NCI-H748 (cell line): Measurements from ENCODE around the gene CREB3L2.

ENCODE experiments used
- DNase-seq: peaks from one replicate; lab custom pipeline; 2025; ENCODE audit not compliant: unreplicated experiment; lab: John Stamatoyannopoulos, UW

The CREB3L2 gene

DNA sequence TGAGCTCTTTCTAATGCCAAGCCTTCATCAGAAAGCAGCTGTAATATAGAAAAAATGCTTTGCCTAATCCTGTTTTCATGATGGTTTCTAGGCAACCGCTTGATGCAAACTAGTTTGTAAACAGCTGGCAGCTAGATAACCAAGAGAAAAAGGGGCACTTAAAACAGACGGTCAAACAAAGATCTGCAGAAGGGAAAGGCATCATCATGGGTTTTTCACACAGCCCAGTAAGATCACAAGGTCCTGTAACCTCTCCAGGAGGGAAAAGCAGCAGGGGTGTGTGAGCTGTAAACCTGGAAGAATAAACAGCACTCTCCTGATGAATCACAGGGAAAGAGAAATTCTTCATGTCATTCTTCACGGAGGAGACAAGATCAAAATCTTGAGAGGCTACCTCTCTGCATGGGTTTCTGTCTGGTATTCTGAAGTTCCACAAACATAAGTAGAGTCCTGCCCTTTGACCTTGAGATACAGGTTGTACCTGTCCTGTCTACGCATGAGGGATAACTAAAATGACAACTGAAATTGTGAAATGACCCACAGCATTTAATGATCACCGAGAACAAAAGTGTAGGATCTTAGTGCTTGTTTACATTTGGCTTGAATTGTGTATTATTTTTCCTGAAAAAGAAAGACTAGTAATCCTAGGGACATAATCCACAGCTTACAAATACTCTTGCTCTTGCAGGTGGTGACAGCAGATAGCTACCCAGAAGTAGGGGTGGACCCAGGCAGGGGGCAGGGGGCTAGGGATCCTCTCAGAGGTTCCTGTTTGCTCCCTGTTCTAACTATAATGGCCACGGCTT lies 48.0 kb downstream of the CREB3L2 start:
- peak; percentile 70 for DNase-seq

DNA sequence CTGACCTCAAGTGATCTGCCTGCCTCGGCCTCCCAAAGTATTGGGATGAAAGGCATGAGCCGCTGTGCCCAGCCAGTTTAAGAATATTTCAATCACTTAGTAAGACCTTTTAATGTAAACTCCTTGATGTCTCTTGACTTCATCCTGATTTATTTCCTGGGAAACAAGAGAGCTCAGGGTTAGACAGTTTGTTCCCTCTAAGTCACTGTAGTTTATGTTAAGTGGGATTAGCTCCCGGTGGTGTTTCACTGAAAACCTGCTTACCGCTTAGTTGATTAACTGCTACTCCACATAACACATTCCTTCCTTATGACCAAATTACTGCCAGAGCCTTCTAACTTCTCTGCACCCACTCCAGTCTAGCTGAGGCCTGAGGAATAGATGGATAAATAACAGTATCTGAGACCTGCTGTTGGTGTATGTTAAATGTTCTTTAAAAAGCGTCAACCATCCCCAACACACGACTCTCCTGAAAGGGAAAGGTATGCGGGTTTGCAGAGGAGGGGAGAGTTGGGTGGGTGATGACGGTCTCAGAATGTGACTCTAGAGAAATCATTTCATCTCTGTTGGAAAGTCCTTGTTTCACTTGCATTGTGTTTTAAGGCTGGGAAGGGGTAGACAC lies 48.7 kb downstream of the CREB3L2 start:
- no peak for DNase-seq

DNA sequence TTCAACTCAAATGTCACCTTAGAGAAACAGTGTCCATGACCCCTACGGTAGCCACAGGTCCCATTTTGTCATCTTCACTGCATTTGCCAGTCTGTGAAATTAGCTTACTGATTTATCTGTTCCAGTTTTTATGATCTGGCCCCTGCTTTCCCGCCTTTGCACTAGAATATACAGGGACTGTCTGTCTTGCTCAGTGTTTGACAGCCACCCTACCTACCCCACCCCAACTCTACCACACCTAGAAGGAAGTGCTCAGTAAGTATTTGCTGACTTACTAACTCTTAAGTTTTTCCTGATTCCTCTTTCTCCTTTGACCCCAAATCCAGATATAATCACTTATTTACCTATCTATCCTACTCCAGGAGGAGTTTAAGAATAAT lies 49.5 kb downstream of the CREB3L2 start:
- no peak for DNase-seq

DNA sequence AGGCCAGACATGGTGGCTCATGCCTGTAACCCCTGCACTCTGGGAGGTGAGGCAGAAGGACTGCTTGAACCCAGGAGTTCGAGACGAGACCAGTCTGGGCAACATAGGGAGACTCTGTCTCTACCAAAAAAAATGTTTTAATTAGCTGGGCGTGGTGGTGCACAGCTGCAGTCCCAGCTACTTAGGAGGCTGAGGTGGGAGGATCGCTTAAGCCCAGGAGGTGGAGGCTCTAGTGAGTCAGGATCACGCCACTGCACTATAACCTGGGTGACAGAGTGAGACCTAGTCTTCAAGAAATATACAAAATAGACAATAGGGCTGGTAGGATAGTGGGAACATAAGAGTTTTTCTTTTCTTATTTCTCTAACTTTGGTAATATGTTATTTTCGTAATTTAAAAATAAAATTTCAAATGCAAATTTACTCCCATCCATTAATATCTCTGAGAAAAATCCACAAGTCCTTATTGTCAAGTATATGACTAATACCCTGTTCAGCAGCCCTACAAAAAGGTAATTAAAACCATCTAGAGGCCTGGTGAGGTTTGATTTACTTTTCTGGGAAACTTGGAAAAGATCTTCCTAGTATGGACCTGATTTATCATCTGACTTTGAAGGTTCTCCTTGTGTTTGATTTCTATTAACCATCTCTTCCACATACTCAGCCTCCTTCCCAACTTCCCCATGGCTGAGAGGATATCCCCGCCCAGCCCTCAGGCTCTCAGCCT lies 50.0 kb downstream of the CREB3L2 start:
- no peak for DNase-seq

DNA sequence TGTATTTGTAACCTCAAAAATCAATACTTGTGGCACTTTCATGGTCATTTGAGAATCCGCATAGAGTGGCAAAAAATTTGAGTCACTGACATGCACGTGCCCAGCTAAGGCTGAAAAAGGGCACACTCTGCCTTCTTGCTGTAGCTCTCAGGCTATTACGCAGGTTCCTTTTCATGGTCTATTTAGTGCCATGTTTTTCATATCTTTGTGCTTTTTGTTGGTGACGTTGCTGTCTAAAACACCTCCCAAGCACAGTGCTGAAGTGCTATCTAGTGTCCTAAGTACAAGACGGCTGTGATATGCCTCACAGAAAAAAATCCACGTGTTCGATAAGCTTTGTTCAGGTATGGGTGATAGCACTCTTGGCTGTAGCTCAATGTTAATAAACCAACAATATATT lies 50.9 kb downstream of the CREB3L2 start:
- DNase-seq, result no peak

DNA sequence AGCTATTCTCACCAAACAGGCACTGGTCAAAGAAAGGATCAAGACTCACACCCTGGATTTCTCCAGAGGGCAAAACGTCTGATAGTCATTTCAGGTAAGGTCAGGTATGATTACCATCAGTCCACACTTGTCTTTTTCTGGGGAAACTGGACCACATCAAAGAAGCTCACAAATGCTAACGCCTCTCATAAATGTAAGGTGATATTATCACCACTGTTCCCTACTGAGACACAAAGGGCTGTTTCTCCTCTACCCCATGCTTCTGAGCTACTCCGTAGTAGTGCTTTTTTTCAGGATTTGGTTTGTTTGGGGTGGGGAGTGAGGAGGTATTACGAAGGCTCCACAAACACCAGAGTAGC lies 51.6 kb downstream of the CREB3L2 start:
- no peak for DNase-seq

DNA sequence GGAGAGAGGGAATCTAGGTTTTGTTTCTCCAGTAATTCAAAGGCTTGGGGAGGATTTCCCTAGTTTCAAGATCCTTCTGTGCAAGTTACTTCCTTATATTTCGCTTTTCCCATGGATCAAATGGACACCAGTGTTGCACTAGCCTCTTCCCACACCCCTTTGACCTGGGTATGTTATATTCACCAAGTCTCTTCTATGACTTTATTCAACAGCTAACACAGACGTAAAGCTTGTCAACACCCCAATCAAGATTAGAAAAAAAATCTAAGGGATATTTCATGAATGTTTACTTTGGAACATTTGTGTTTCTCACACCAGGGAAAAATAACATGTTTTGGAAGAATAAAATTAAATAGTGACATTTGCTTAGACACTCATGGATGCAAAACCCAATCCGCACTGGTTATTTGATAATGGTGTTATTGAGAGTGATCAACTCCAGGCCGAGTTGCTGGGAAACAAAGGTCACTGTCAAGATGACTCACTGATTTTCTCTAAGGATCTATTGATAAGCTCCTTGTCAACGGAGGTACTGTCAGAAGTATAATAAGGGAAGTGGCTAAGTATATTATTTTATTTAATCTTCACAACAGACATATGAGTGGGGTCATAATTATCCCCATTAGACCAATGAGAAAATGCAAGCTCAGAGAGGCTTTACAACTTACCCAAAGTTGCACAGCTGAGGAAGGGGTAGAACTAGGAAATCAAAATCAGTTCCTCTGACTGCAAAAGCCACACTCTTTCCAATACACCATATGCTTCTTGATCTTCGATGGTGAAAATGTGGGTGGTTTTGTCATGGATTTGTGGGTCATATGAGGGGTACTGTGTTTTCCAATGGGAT lies 52.2 kb downstream of the CREB3L2 start:
- DNase-seq, result no peak

DNA sequence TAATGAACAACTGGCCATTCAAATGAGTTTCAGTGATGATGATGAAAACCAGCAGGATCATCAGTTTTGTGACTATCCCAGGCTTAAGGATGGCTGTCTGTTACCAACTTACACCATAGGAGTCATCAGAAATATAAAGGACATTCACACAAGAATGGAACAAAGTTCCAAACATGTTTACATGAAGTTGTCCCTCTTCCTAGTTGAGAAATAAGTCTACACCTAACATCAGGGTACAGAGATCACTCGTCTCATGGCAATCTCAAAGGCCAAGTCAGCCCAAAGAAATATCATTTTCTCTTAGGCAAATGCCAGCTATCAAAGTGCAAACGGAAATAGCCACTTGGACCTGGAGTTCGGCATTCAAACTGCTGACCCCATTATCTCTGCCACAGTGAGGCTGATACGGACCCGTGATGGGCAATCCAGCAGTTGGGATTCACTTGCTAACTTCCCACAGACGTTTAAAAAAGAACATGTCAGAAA lies 53.0 kb downstream of the CREB3L2 start:
- DNase-seq, result no peak

DNA sequence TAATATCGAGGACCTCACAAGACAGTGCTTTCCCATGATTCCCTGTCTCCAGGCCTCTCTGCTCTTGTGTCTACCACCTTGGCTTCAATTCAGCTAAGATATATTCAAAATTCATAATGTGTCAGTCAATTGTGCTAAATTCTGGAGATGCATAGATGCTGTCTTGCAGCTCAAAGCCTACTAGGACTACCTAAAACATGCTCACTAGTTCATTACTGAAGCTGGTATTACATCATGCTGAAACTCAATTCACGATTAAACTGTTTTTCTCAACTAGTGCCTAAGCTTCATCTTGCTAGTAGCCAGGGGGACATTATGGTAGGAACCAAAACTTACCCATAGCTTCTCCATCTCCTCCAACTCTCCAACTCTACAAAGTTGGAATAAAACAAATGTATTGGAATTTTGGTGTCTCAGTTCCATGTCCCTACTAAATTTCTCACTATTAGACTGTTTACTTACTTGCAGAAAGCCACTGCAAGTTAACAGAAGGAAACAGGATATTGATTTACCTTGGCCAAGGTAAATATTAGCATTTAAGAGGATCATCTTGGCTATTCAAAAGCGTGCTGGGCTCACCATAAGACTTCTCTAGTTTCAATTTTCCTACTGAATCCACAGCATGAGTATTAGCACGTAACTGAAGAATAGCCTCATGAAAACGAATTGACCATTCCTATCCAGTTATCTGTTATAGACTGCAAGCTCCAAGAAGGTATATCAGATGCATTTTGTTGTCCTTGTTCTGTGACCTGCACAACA lies 53.6 kb downstream of the CREB3L2 start:
- DNase-seq, result no peak

DNA sequence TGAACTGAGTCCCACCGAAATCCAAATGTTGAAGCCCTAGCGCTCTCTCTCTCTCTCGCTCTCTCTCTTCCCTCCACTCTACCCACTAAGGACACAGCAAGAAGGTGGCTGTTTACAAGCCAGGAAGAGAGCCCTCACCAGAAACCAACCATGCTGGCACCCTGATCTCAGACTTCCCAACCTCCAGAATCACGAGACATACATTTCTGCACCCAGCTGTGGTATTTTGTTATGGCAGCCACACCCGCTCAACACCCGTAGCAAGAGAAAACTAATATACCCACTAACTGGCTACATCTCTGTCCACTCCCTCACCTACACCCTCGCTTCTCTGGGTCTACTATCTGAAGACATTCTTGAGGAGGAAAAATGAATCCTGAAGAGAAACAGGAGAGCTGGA lies 54.8 kb downstream of the CREB3L2 start:
- DNase-seq, result no peak

DNA sequence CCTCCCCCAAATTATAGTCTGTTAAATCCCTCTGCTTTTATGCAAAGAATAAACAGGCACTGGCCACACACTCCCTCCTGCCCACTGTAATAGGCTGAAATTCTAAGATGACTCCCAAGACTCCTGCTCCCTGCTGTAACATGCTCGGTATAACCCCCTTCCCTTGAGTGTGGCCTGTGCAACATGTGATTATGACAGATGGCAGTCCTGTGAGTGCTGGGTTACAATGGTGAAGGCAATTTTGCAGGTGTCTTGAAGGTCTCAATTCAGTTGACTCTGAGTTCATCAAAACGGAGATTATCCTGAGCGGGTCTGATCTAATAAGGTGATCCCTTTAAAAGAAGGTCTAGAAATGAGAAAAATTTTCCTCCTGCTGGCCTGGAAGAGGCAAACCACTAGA lies 55.9 kb downstream of the CREB3L2 start:
- no peak for DNase-seq

DNA sequence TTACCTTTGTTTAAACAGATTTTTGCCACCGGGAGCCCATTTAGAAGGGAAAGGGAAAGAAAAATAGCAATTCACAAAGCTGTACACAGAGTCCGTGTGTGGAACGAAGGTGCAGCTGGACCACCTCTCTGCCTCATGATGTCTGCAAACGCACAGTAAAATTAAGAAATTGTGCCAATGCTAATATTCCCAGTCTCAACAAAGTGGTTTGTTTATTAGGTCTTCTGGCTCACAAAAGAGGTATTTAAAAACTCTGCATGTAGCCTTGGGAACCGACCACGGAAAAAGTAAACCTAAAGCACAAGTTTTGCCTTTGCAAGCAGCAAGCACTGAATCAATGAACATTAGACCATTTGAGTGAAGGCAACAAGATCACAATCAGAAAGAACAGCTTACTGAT lies 57.7 kb downstream of the CREB3L2 start:
- DNase-seq, result no peak

DNA sequence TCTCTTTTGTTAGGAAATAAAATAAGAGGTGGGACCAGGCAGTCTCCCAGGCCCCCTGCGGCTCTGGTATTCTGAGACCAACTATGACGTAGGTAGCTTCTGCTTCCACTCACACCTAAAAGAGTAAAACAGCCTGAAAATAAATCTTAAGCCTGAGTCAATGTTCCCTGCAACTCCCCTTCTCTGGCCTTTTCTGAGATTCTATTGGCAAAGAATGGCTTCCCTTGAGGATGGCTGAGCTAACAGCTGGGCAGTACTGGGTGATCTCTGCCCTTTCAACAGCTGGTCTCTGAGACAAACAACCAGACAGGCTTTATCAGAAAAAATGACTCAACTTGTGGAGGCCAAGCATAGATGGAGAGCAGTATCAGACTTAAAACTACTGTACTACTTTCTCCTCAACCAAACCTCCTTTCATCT lies 58.7 kb downstream of the CREB3L2 start:
- DNase-seq, result no peak

DNA sequence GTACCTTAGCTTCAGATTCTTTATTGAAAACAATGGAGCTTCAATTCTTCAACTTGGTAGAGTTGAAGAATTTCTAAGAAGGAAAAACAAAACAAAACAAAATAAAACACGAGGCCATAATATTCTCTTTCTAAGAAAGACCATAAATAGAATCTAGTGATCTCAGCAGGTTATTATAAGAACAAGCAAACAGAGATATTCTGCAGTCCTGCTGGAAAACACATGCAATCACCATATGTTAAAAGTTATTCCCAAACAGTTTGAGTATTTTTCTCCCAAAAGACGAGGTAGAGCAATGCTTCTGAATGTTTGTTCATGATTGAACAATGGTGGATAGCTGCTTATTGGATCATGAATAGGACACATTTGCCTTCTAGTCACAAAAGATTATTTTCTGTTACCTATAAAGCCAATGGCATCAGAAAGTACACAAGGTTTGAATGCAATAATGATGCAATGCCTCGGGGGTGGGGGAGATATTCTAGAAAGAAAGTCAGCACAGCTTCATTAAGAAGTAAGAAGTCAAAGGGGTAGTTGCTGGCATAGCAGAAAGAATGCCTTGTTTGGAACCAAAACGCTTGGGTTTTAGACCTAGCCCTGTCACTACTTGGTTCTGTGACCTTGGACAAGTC lies 59.3 kb downstream of the CREB3L2 start:
- DNase-seq, result no peak

DNA sequence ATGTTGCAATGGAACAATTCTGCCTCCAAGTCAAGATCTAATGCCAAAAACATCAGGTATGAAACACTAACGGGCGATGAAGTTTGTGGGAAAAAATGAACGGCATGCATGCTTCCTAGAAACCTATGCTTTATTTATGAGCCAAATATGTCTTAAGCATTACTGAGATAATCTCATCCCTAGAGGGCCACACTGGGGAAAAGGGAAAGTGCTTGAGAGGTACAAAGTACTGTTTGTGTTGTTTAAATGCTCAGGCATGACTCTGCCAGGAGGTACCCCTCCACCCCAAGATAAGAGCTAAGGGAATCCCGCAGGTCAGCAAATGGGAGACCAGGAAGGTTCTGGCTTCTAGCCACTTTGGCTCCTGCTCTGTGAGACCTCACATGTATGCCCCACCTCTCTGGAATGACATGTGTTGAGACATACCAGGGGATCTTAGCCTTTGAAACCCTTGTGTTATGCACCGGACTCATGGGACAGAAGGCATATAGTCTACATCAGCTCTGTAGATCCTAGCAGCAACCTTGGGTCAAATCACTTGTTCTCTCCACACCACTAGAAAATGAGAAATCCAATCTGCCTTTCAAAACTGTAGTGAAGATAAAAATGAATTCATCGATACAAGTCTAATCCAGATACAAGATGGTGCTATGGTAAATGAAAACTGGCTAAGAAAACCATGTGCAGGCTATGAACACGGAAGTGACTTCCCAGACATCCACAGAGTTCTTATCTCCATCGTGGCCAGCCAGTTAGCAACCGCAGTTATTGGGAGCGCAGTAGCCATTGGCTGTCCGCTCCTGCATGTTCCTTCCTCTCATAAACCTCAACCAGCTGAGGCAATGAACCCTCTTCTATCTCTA lies 61.0 kb downstream of the CREB3L2 start:
- no peak for DNase-seq

DNA sequence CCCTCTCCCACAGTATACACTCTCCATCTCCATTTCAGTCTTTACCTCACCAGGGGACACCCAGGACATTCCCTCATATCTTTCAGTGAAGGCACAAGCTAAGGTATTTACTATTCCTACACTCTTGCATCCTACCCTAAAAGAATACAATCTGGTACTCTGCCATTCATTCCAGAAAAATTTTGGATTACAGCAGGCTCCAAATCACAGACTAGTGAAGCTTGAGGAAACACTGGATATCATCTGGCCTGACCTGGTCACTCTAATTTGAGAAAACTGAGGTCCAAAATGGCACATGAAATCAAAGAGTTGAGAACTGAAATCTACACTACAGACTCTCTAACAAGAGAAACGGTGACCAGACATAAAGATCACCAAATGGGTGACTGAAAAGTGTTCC lies 61.7 kb downstream of the CREB3L2 start:
- DNase-seq, result no peak

DNA sequence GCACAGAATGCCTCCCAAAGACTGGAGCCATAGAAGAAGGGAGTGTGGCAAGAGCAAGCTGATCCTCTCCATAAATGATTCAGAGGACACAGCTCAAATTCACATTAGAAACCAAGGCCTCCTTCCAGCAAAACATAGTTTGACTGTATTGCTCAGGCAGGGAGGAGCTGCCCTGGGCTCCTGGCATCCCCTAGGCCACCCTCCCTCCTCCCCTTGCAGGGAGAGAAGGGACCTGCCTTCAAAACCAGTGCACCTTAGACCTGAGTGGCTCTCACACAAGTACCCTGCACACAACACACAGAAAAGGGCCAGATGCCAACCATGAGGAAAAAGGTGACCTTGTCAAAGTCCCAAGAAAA lies 64.7 kb downstream of the CREB3L2 start:
- no peak for DNase-seq

DNA sequence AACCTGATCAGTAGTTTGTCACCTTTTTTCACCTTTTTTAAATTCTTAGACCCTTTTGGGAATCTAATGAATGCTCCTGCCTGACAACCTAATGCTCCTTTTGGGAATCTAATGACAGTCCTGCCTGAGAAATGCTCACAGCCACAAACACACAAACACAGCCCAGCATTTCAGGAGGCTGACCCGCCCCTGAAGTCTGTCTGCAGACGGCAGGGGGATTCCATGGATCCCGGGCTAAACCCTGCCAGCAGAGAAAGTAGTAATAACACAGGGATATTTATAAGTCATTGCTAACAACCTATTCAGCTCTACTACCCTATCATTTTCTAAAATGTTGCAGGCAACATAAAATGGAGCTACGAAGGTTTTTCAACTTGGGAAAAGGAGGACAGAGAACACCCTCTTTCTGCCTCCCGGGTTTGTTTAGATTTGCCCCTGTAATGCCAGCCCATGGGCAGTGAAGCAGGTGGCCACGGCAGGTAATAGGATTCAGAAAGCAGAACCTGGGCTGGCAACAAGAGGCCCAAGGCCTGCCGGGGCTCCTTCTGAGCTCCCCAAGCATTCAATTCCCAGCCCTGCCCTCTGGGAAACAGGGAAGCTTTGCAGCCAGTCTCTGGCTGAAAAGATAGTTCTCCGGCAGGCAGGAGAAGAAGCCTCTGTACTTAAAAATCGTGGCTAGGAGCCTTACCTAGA lies 65.2 kb downstream of the CREB3L2 start:
- no peak for DNase-seq
